ENCODE results near the gene GTF2H2C. TPM values are rescaled to one million over a fixed set of nuclear protein-coding genes. Genes with fewer than 3 reads are reported as not detected.
"Not testable (repeated sequence)": the region's sequence is repeated elsewhere in the genome, so short reads cannot be mapped to it uniquely, and the experiment has no call there.

Gene GTF2H2C
- total RNA-seq, result 18.0 TPM
- long read RNA-seq, partial matches to known transcripts, result 0 of 14 reads
- long read RNA-seq, other reads (novel, unspliced or antisense), result 10 of 14 reads

GRCh38 chr5:69559908-69560330 lies at the start of gene GTF2H2C:
Gene GTF2H2C, plus strand, starts transcription at chr5:69560191. Its CDS starts 4,942 bp downstream, at chr5:69565133.
- H3K9me3 ChIP-seq (replicated peaks); H3K4me1 ChIP-seq; H3K36me3 ChIP-seq; H3K27me3 ChIP-seq (ENCODE audit: low read depth); intact Hi-C loops (cut with micrococcal nuclease): not testable (repeated sequence)
- Histone ChIP-seq H3K4me3 (peak within 1 kb of the TSS; percentile 67), H3K27ac (replicated peaks) (peak within 1 kb of the TSS; percentile 69)
- DNase-seq, result peak; percentile 63
- TF ChIP-seq, protein P1, sequence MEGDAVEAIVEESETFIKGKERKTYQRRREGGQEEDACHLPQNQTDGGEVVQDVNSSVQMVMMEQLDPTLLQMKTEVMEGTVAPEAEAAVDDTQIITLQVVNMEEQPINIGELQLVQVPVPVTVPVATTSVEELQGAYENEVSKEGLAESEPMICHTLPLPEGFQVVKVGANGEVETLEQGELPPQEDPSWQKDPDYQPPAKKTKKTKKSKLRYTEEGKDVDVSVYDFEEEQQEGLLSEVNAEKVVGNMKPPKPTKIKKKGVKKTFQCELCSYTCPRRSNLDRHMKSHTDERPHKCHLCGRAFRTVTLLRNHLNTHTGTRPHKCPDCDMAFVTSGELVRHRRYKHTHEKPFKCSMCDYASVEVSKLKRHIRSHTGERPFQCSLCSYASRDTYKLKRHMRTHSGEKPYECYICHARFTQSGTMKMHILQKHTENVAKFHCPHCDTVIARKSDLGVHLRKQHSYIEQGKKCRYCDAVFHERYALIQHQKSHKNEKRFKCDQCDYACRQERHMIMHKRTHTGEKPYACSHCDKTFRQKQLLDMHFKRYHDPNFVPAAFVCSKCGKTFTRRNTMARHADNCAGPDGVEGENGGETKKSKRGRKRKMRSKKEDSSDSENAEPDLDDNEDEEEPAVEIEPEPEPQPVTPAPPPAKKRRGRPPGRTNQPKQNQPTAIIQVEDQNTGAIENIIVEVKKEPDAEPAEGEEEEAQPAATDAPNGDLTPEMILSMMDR (IDR thresholded peaks at IDR 0.05; ENCODE audit: borderline replicate concordance), result peak; percentile 37

- H3K4me3 ChIP-seq, result no peak overlapping the region
- TF ChIP-seq, protein P1 (IDR thresholded peaks at IDR 0.05; ENCODE audit: borderline replicate concordance), result no peak
- no peaks in the 10 kb centered on the region for H3K4me1 ChIP-seq
- intact Hi-C loops (cut with micrococcal nuclease), result no loop called here
- H3K36me3 ChIP-seq, result no peaks in the 10 kb centered on the region
- no peak for DNase-seq
- peaks cover 4% of the 10 kb centered on the region for H3K27me3 ChIP-seq (ENCODE audit: low read depth)
- no peaks in the 10 kb centered on the region for H3K9me3 ChIP-seq (replicated peaks)
- no peak overlapping the region for H3K27ac ChIP-seq (replicated peaks)
Measured at GRCh38 chr5:69510694-69511093, 49.3 kb upstream of the GTF2H2C start.

DNA sequence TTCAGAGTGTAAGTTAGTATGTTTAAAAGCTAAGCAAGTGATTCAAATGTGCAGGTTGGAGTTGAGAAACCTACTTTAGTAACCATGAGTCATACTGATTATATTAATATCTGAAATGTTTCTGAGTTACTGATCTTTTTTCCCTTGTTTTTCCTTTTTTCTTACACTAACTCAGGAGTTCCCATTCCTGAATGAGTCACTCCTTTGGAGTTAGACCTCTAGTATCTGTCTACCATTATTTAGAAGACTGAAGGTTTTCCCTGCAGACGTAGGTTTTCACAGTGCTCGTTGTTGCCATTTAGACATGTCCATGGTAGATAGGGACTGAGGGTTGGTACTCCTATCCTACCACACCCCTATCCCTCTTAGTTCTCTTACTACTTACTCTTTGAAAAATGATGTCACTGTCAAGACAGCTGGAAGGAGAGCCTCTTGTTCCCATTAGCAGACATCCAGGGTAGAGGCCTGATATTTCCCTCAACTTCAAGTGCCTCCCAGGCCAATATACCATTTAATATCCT lies 47.2 kb upstream of the GTF2H2C start:
- TF ChIP-seq, protein P1 (IDR thresholded peaks at IDR 0.05; ENCODE audit: borderline replicate concordance), result no peak
- no peak for DNase-seq
- Histone ChIP-seq H3K4me3 (no peak overlapping the region), H3K27ac (replicated peaks) (no peak overlapping the region), H3K9me3 (replicated peaks) (no peaks in the 10 kb centered on the region), H3K36me3 (no peaks in the 10 kb centered on the region), H3K27me3 (ENCODE audit: low read depth) (peaks cover 4% of the 10 kb centered on the region), H3K4me1 (no peaks in the 10 kb centered on the region)
- intact Hi-C loops (cut with micrococcal nuclease), result no loop called here

GRCh38 chr5:69515570-69515969 lies 44.4 kb upstream of the GTF2H2C start:
- H3K4me3 ChIP-seq; H3K27me3 ChIP-seq (ENCODE audit: low read depth); H3K9me3 ChIP-seq (replicated peaks); H3K27ac ChIP-seq (replicated peaks); H3K36me3 ChIP-seq; intact Hi-C loops (cut with micrococcal nuclease); DNase-seq; H3K4me1 ChIP-seq: not testable (repeated sequence)

DNA sequence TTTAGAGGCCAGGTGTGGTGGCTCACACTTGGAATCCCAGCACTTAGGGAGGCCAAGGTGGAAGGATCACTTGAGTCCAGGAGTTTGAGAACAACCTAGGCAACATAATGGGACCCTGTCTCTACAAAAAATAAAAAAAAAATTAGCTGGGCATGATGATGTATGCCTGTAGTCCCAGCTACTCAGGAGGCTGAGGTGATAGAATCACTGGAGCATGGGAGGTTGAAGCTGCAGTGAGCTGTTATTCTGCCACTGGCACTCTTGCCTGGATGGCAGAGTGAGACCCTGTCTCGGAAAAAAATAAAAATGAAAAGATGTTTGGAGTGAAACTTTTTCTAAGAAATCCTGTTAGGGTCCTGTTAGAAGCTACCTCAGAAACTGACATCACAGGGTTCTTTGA lies 43.2 kb upstream of the GTF2H2C start:
- no peaks in the 10 kb centered on the region for H3K27me3 ChIP-seq (ENCODE audit: low read depth)
- no peak overlapping the region for H3K27ac ChIP-seq (replicated peaks)
- intact Hi-C loops (cut with micrococcal nuclease), result no loop called here
- H3K9me3 ChIP-seq (replicated peaks), result no peaks in the 10 kb centered on the region
- H3K4me1 ChIP-seq, result no peaks in the 10 kb centered on the region
- no peaks in the 10 kb centered on the region for H3K36me3 ChIP-seq
- TF ChIP-seq, protein P1 (IDR thresholded peaks at IDR 0.05; ENCODE audit: borderline replicate concordance), result no peak
- H3K4me3 ChIP-seq, result no peak overlapping the region
- DNase-seq, result no peak

- no peak for DNase-seq
- Histone ChIP-seq H3K4me1 (no peaks in the 10 kb centered on the region), H3K36me3 (no peaks in the 10 kb centered on the region), H3K27me3 (ENCODE audit: low read depth) (no peaks in the 10 kb centered on the region), H3K27ac (replicated peaks) (no peak overlapping the region), H3K9me3 (replicated peaks) (no peaks in the 10 kb centered on the region), H3K4me3 (no peak overlapping the region)
- TF ChIP-seq, protein P1 (IDR thresholded peaks at IDR 0.05; ENCODE audit: borderline replicate concordance), result no peak
- intact Hi-C loops (cut with micrococcal nuclease), result no loop called here
Measured at GRCh38 chr5:69517763-69518212, 42.2 kb upstream of the GTF2H2C start.

Measured in left ventricle myocardium inferior (tissue), 1 donor.